Upper lobe of left lung (tissue), 6 donors: ENCODE data around the gene TXNDC17. TPM values are rescaled to one million over a fixed set of nuclear protein-coding genes. Genes with fewer than 3 reads are reported as not detected.
"Not testable (repeated sequence)": the region's sequence is repeated elsewhere in the genome, so short reads cannot be mapped to it uniquely, and the experiment has no call there.

ENCODE experiments used
- ATAC-seq, 2 donors: fragments of 200-7000 bp; cut with Tn5 transposase; one replicate each; pipeline ENCODE4 v1.9.1; 2022; ENCODE audit warnings: mild to moderate bottlenecking in 2 of 2, moderate library complexity in 2 of 2; ENCODE audit not compliant: low FRiP score in 2 of 2
- DNase-seq, 2 donors: peaks; one replicate each; pipeline ENCODE4 v3.0.0-alpha.2; 2019 to 2020
- H3K27ac ChIP-seq, 4 donors: fragments of 200-600 bp; sonication (generic); one replicate each; pipeline ENCODE4 v1.5.1; 2016 to 2019
- H3K27me3 ChIP-seq, 4 donors: fragments of 200-600 bp; sonication (generic); one replicate each; pipeline ENCODE4 v1.5.1; 2017 to 2019
- H3K36me3 ChIP-seq, 4 donors: fragments of 200-600 bp; sonication (generic); one replicate each; pipeline ENCODE4 v1.5.1; 2016 to 2019
- H3K4me1 ChIP-seq, 4 donors: fragments of 200-600 bp; sonication (generic); one replicate each; pipeline ENCODE4 v1.5.1; 2018 to 2019
- H3K4me3 ChIP-seq, 4 donors: fragments of 200-600 bp; sonication (generic); one replicate each; pipeline ENCODE4 v1.5.1; 2017 to 2019; ENCODE audit warnings: mild to moderate bottlenecking in 2 of 4, moderate library complexity in 1 of 4
- H3K9me3 ChIP-seq, 4 donors: fragments of 200-600 bp; sonication (generic); one replicate each; pipeline ENCODE4 v1.5.1; 2018 to 2019
- CTCF ChIP-seq, 6 experiments: fragments of 450-650 bp in 4 of 6; fragments of 200-600 bp in 2 of 6; sonication (generic) in 2 of 6; IDR thresholded peaks; one replicate each; pipeline ENCODE4 v1.5.1; 2016 to 2019; ENCODE audit warnings: antibody characterized with exemption in 6 of 6
- EP300 ChIP-seq, 4 donors: sonication (generic); formaldehyde crosslinking; IDR thresholded peaks; one replicate each; pipeline ENCODE4 v1.5.1; 2017; ENCODE audit warnings: antibody characterized with exemption in 4 of 4, control low read depth in 2 of 4
- POLR2A ChIP-seq, 4 donors: fragments of 450-650 bp; IDR thresholded peaks; one replicate each; pipeline ENCODE4 v1.5.1; 2016 to 2017; ENCODE audit warnings: antibody characterized with exemption in 4 of 4, mild to moderate bottlenecking in 2 of 4
- POLR2AphosphoS5 ChIP-seq, 2 donors: sonication (generic); formaldehyde crosslinking; IDR thresholded peaks; one replicate each; pipeline ENCODE4 v1.5.1; 2017; ENCODE audit warnings: antibody characterized with exemption in 2 of 2
- WGBS, 2 donors: methylation state at CpG; one replicate each; pipeline ENCODE4 v1.1.5; 2017 to 2018; 5-methylcytosine and 5-hydroxymethylcytosine counted together
- total RNA-seq, 6 donors: library from RNA; depleted of rRNA in 4 of 6; stranded (reverse); fragments of >200 nt in 4 of 6; gene quantifications; one replicate each; pipeline versions ENCODE4 v1.1.0 to v1.2.1, GENCODE V29; 2016 to 2021
- donor health status: DM: no; HTN: no; CAD: no; lungs with moderate emphysema.
- donor health status: DM: no; HTN: yes; CAD: no; lungs with severe emphysema.

Gene TXNDC17
- total RNA-seq, 6 donors from 2014 or later, result 36.7 to 176 (median 67.0) TPM

GRCh38 chr17:6660101-6660500 is 19.2 kb downstream of the TXNDC17 start:
- ATAC-seq, result peak in 1 of 2 donors; percentile 30
- DNase-seq, result no peak
- WGBS, 2 donors, result 68 to 69% methylated on average over 9 of the region's 9 CpGs

GRCh38 chr17:6660805-6661463 is 20.1 kb downstream of the TXNDC17 start:
- Histone ChIP-seq H3K27ac (no peak overlapping the region), H3K27me3 (no peaks in the 10 kb centered on the region), H3K9me3 (no peaks in the 10 kb centered on the region), H3K4me1 (peaks cover 0 to 12% (median 4%) of the 10 kb centered on the region in 4 donors), H3K36me3 (no peaks in the 10 kb centered on the region), H3K4me3 (no peak overlapping the region)
- no peak for TF ChIP-seq CTCF (IDR thresholded peaks at IDR 0.05)
- no peak for TF ChIP-seq POLR2AphosphoS5 (IDR thresholded peaks at IDR 0.05)
- TF ChIP-seq POLR2A (IDR thresholded peaks at IDR 0.05), result no peak
- no peak for TF ChIP-seq EP300 (IDR thresholded peaks at IDR 0.05)
- 43% methylated on average over 11 of the region's 11 CpGs for WGBS, 2 donors
- no peak for DNase-seq
- ATAC-seq, result peak in 1 of 2 donors; percentile 61

More at GRCh38 chr17:6660101-6660500, 19.2 kb downstream of the TXNDC17 start:
- H3K36me3 ChIP-seq, result no peaks in the 10 kb centered on the region
- TF ChIP-seq EP300 (IDR thresholded peaks at IDR 0.05) (no peak), POLR2A (IDR thresholded peaks at IDR 0.05) (no peak), CTCF (IDR thresholded peaks at IDR 0.05) (no peak), POLR2AphosphoS5 (IDR thresholded peaks at IDR 0.05) (no peak)
- H3K4me1 ChIP-seq, result peaks cover 3 to 14% (median 8%) of the 10 kb centered on the region in 4 donors
- no peak overlapping the region for H3K27ac ChIP-seq
- H3K9me3 ChIP-seq, result no peaks in the 10 kb centered on the region
- H3K27me3 ChIP-seq, result peaks cover 0 to 3% (median under 1%) of the 10 kb centered on the region in 4 donors
- no peak overlapping the region for H3K4me3 ChIP-seq

GRCh38 chr17:6661464-6661848 is 20.6 kb downstream of the TXNDC17 start:
- no peaks in the 10 kb centered on the region for H3K27me3 ChIP-seq
- WGBS, 2 donors, result 74 to 81% methylated on average over 2 of the region's 2 CpGs
- DNase-seq, result no peak

GRCh38 chr17:6663200-6663599 is 22.3 kb downstream of the TXNDC17 start:
- DNase-seq, H3K4me1 ChIP-seq, H3K36me3 ChIP-seq, H3K27me3 ChIP-seq, ATAC-seq, H3K4me3 ChIP-seq, H3K9me3 ChIP-seq, H3K27ac ChIP-seq: not testable (repeated sequence)
- WGBS, 2 donors, result 92 to 93% methylated on average over 14 of the region's 14 CpGs

More at GRCh38 chr17:6661464-6661848, 20.6 kb downstream of the TXNDC17 start:
- Histone ChIP-seq H3K36me3 (no peaks in the 10 kb centered on the region), H3K4me1 (peaks cover 0 to 12% (median 3%) of the 10 kb centered on the region in 4 donors), H3K4me3 (no peak overlapping the region), H3K9me3 (no peaks in the 10 kb centered on the region), H3K27ac (no peak overlapping the region)
- ATAC-seq, result no peak
- TF ChIP-seq POLR2A (IDR thresholded peaks at IDR 0.05), result no peak
- no peak for TF ChIP-seq POLR2AphosphoS5 (IDR thresholded peaks at IDR 0.05)
- TF ChIP-seq CTCF (IDR thresholded peaks at IDR 0.05), result no peak
- no peak for TF ChIP-seq EP300 (IDR thresholded peaks at IDR 0.05)

GRCh38 chr17:6666077-6666521 is 25.2 kb downstream of the TXNDC17 start:
- Histone ChIP-seq H3K4me1 (peaks cover 0 to 1% (median 0%) of the 10 kb centered on the region in 4 donors), H3K36me3 (no peaks in the 10 kb centered on the region), H3K9me3 (no peaks in the 10 kb centered on the region), H3K27me3 (no peaks in the 10 kb centered on the region), H3K4me3 (no peak overlapping the region), H3K27ac (no peak overlapping the region)
- WGBS, 2 donors, result 17 to 18% methylated on average over 9 of the region's 9 CpGs
- TF ChIP-seq CTCF (IDR thresholded peaks at IDR 0.05), result peak; percentile 69 to 85 (median 81)
- no peak for TF ChIP-seq EP300 (IDR thresholded peaks at IDR 0.05)
- DNase-seq, result peak in 1 of 2 donors; percentile 73
- ATAC-seq, result peak; percentile 84 to 96
